HG02763 (cell line): ENCODE data around the gene POLRMT.
"Not testable (repeated sequence)": the region's sequence is repeated elsewhere in the genome, so short reads cannot be mapped to it uniquely, and the experiment has no call there.

ENCODE experiments used
- ATAC-seq: cut with Tn5 transposase; IDR thresholded peaks from one replicate; pipeline ENCODE4 v1.9.1; 2021; ENCODE audit warnings: mild to moderate bottlenecking, moderate library complexity; ENCODE audit not compliant: unreplicated experiment

Gene POLRMT

GRCh38 chr19:629961-630714, 3.2 kb downstream of the POLRMT start:
- no peak for ATAC-seq

- not testable (repeated sequence) for ATAC-seq
These were observed 3.8 kb downstream of the POLRMT start for GRCh38 chr19:629515-629914.

- ATAC-seq: no peak
These were observed 5.2 kb downstream of the POLRMT start for GRCh38 chr19:628168-628567.

- not testable (repeated sequence) for ATAC-seq
These were observed 6.8 kb downstream of the POLRMT start for GRCh38 chr19:626566-626965.

- no peak for ATAC-seq
These were observed 8.1 kb downstream of the POLRMT start for GRCh38 chr19:625257-625656.

- ATAC-seq: no peak
These were observed 8.8 kb downstream of the POLRMT start for GRCh38 chr19:624433-625109.

- ATAC-seq: no peak
These were observed 9.4 kb downstream of the POLRMT start for GRCh38 chr19:623974-624373.

- ATAC-seq: no peak
These were observed 10.0 kb downstream of the POLRMT start for GRCh38 chr19:623175-623916.

GRCh38 chr19:622666-623065, 10.7 kb downstream of the POLRMT start:
- ATAC-seq: no peak

GRCh38 chr19:621819-622218, 11.5 kb downstream of the POLRMT start:
- ATAC-seq: no peak

GRCh38 chr19:621191-621590, 12.1 kb downstream of the POLRMT start:
- not testable (repeated sequence) for ATAC-seq

GRCh38 chr19:620166-620862, 13.0 kb downstream of the POLRMT start:
- ATAC-seq: no peak

- no peak for ATAC-seq
These were observed 13.9 kb downstream of the POLRMT start for GRCh38 chr19:619286-620002.

- ATAC-seq: no peak
These were observed 14.6 kb downstream of the POLRMT start for GRCh38 chr19:618674-619285.

GRCh38 chr19:618247-618619, 15.1 kb downstream of the POLRMT start:
- no peak for ATAC-seq

- ATAC-seq: no peak
These were observed 15.6 kb downstream of the POLRMT start for GRCh38 chr19:617551-618246.

- ATAC-seq: no peak
These were observed 16.4 kb downstream of the POLRMT start for GRCh38 chr19:616747-617526.

- ATAC-seq: no peak
These were observed 17.2 kb downstream of the POLRMT start for GRCh38 chr19:616062-616700.
